Measurements from ENCODE around the gene GNG12. TPM values are rescaled to one million over a fixed set of nuclear protein-coding genes. Genes with fewer than 3 reads are reported as not detected.

GNG12 gene
- total and polyA plus RNA-seq, 11 donors: 7.7 to 80.2 (median 44.6) TPM

GRCh38 chr1:67815303-67816094 lies 17.8 kb downstream of the GNG12 start:
- intact Hi-C loops (cut with DNase I): no loop called here
- no peaks in the 10 kb centered on the region for H3K9me3 ChIP-seq
- ATAC-seq: no peak
- TF ChIP-seq POLR2A (IDR thresholded peaks at IDR 0.05): no peak
- TF ChIP-seq CTCF (IDR thresholded peaks at IDR 0.05): no peak
- DNase-seq: no peak
- H3K4me1 ChIP-seq: peaks cover 0 to 60% (median 33%) of the 10 kb centered on the region in 12 donors
- H3K36me3 ChIP-seq: no peaks in the 10 kb centered on the region
- H3K4me3 ChIP-seq: no peak overlapping the region
- no peaks in the 10 kb centered on the region for H3K27me3 ChIP-seq
- WGBS, 4 donors: 80 to 88% (median 85%) methylated on average over 17 of the region's 17 CpGs
- peak overlapping the region in 2 of 12 donors; percentile 19 to 65 for H3K27ac ChIP-seq

- TF ChIP-seq POLR2A (IDR thresholded peaks at IDR 0.05) (no peak), CTCF (IDR thresholded peaks at IDR 0.05) (no peak)
- whole genome bisulfite sequencing, 4 donors: 33 to 41% (median 37%) methylated on average over 3 of the region's 3 CpGs
- no peaks in the 10 kb centered on the region for H3K27me3 ChIP-seq
- H3K27ac ChIP-seq: peak overlapping the region in 8 of 12 donors; percentile 9 to 65 (median 42)
- H3K4me3 ChIP-seq: no peak overlapping the region
- peak in 2 of 4 donors; percentile 12 to 33 for ATAC-seq
- H3K4me1 ChIP-seq: peaks cover 0 to 58% (median 33%) of the 10 kb centered on the region in 12 donors
- H3K9me3 ChIP-seq: peaks cover 0 to 5% (median 0%) of the 10 kb centered on the region in 12 donors
- DNase-seq: no peak
- intact Hi-C loops (cut with DNase I): no loop called here
- H3K36me3 ChIP-seq: no peaks in the 10 kb centered on the region
These were observed 19.0 kb downstream of the GNG12 start for GRCh38 chr1:67814121-67814772.

GRCh38 chr1:67812226-67812625 lies 21.0 kb downstream of the GNG12 start:
- Histone ChIP-seq H3K36me3 (no peaks in the 10 kb centered on the region), H3K9me3 (peaks cover 0 to 13% (median 0%) of the 10 kb centered on the region in 12 donors), H3K4me3 (no peak overlapping the region), H3K4me1 (peaks cover 0 to 49% (median 30%) of the 10 kb centered on the region in 12 donors), H3K27ac (peak overlapping the region in 1 of 12 donors; percentile 15), H3K27me3 (no peaks in the 10 kb centered on the region)
- intact Hi-C loops (cut with DNase I): no loop called here
- WGBS, 4 donors: 41 to 64% (median 50%) methylated on average over 2 of the region's 2 CpGs
- DNase-seq (no peak), ATAC-seq (peak; percentile 40 to 84 (median 74))
- no peak for TF ChIP-seq POLR2A (IDR thresholded peaks at IDR 0.05)
- no peak for TF ChIP-seq CTCF (IDR thresholded peaks at IDR 0.05)

- peaks cover 0 to 14% (median 0%) of the 10 kb centered on the region in 12 donors for H3K9me3 ChIP-seq
- peak in 3 of 4 donors; percentile 10 to 34 (median 15) for ATAC-seq
- no peaks in the 10 kb centered on the region for H3K27me3 ChIP-seq
- H3K36me3 ChIP-seq: no peaks in the 10 kb centered on the region
- no peak for TF ChIP-seq POLR2A (IDR thresholded peaks at IDR 0.05)
- no peak for TF ChIP-seq CTCF (IDR thresholded peaks at IDR 0.05)
- H3K27ac ChIP-seq: peak overlapping the region in 1 of 12 donors; percentile 15
- 44 to 76% (median 56%) methylated on average over 1 of the region's 1 CpG for WGBS, 4 donors
- H3K4me3 ChIP-seq: no peak overlapping the region
- no peak for DNase-seq
- intact Hi-C loops (cut with DNase I): no loop called here
- H3K4me1 ChIP-seq: peaks cover 0 to 47% (median 30%) of the 10 kb centered on the region in 12 donors
These were observed 21.5 kb downstream of the GNG12 start for GRCh38 chr1:67811781-67812180.

All from heart left ventricle (tissue), 16 donors.